LNCAP (cell line): Measurements from ENCODE around the gene INSYN1.
A peak's percentile ranks its signal among the peaks of the same experiment; 100 is the strongest.

Experiments used
- CTCF ChIP-seq: fragments of 450-650 bp; IDR thresholded peaks from 2 replicates; pipeline ENCODE4 v1.5.1; 2017; ENCODE audit warnings: mild to moderate bottlenecking

Gene INSYN1

GRCh38 chr15:73724212-73724611, 28.9 kb downstream of the INSYN1 start:
- TF ChIP-seq CTCF = no peak

- TF ChIP-seq CTCF = no peak
Measured at GRCh38 chr15:73723191-73723590, 30.0 kb downstream of the INSYN1 start.

GRCh38 chr15:73722425-73722824, 30.7 kb downstream of the INSYN1 start:
- no peak for TF ChIP-seq CTCF

GRCh38 chr15:73718694-73719093, 34.5 kb downstream of the INSYN1 start:
- no peak for TF ChIP-seq CTCF

- peak; percentile 26; the same call in 1 of the 2 replicates for TF ChIP-seq CTCF
Measured at GRCh38 chr15:73717802-73718201, 35.3 kb downstream of the INSYN1 start.

- no peak for TF ChIP-seq CTCF
Measured at GRCh38 chr15:73717206-73717605, 35.9 kb downstream of the INSYN1 start.

GRCh38 chr15:73716417-73716816, 36.7 kb downstream of the INSYN1 start:
- no peak for TF ChIP-seq CTCF

- TF ChIP-seq CTCF = no peak
Measured at GRCh38 chr15:73715417-73715816, 37.7 kb downstream of the INSYN1 start.
